ENCODE results near the gene RIT2.

RIT2 gene

DNA sequence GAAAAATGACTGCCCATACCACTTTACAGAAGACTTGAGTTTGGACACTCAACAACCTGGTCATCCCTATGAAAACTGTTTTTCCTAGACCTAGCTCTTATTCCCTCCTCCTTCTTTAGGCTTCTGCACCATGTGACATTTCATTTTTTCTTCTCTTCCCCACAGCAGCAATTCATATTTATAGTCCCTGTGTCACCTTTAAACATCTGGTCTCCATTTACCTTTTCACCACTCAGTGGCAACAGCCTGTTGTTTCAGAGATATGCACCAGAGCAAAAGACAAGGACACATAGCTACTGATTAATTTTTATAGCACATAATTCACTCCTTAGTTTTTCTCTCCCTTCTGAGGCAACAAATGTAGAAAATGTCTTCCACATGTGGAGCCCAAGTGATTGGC is 118.7 kb downstream of the RIT2 start:
- ChIA-PET CTCF (interaction anchor here (0.6 to 1.9 kb wide), 2 partner anchors 8 to 26 kb away, joined by 3 to 4 read pairs; no protein-coding TSS in a partner anchor), POLR2A (no interaction called here)
- TF ChIP-seq, protein P1, sequence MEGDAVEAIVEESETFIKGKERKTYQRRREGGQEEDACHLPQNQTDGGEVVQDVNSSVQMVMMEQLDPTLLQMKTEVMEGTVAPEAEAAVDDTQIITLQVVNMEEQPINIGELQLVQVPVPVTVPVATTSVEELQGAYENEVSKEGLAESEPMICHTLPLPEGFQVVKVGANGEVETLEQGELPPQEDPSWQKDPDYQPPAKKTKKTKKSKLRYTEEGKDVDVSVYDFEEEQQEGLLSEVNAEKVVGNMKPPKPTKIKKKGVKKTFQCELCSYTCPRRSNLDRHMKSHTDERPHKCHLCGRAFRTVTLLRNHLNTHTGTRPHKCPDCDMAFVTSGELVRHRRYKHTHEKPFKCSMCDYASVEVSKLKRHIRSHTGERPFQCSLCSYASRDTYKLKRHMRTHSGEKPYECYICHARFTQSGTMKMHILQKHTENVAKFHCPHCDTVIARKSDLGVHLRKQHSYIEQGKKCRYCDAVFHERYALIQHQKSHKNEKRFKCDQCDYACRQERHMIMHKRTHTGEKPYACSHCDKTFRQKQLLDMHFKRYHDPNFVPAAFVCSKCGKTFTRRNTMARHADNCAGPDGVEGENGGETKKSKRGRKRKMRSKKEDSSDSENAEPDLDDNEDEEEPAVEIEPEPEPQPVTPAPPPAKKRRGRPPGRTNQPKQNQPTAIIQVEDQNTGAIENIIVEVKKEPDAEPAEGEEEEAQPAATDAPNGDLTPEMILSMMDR (IDR thresholded peaks at IDR 0.05; ENCODE audit: control extremely low read depth, extremely low read depth, low read depth, missing control alignments), result no peak
- DNase-seq (ENCODE audit: extremely low spot score), result no peak

DNA sequence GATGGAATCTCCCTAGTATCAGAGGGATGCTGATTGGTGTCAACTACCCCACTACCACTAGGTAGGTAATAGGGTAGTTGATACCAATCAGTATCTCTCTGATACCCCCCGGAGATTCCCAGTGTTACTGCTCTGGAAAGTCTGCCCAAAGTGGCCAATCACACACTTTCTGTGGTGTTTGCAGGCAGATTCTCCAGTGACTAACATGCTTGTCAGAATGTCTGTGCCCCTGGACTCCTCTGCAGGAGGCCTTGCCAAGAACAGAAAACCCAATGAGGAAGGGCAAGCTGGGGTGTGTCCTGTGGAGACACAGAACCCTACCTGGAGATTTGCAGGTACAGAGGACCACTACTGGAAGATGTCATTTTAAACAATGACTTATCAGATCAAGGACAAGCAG is 135.1 kb downstream of the RIT2 start:
- CTCF ChIA-PET, result no interaction called here
- POLR2A ChIA-PET, result no interaction called here
- DNase-seq (ENCODE audit: extremely low spot score), result no peak
- TF ChIP-seq, protein P1 (IDR thresholded peaks at IDR 0.05; ENCODE audit: control extremely low read depth, extremely low read depth, low read depth, missing control alignments), result no peak

DNA sequence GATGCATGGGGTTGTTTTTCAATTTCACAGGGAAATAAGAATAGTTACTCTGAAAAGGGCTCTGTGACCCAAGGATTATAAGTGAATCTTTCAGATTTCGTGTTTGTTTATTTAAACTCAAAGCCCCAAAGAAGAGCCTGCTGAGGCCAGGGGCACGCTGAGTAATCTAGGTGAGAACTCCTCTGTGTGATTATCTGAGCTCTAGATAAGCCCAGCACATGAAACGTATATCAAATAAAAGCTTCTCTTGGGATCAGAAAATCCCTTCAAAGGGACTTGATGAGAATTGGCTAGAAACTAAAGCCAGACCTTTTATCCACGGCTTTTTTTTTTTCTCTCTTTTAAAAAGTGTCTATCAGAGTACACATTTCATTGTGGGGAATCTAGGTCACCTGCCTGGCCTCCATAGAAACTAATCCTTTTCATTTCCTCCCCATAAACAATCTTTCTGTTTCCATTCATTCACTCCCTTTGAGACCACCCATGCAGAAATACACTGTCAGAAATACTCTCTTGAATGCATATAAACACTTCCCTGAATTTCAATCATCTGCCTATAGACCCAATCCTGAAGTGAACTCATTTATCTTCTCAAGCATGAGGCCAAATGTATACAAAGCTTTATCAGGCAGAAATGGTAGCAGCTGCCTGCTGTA is 137.4 kb downstream of the RIT2 start:
- CTCF ChIA-PET, result no interaction called here

DNA sequence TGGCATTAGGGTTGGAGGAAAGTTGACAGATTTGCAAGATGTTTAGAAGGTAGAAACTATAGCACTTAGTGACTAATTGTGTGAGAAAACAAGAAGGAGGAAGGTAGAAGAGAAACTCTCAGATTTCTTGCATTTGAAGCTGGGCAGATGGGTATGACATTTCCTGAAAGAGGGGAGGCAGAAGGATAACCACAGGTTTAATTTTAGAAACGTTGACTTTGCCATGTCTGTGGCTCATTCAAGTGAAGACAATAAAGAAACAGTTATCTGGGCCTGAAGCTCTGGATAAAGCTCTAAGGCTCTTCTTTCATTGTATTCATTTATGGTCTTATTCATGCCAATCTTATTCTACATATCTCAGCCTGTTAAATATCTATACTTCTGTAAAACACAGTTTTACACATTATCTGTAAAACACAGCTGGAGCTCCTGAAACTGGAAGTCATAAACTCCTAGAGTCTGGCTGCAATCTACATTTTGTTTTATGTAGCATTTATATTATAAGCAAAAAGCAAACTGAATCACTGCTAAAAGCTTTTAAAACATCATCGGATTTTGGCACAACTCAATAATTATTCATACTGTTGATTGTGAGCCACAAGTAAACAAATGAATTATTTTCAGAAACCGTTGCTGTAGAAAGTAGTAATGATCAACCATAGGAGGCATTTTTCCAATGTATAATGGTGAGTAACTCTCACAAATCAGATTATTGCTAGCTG is 138.5 kb downstream of the RIT2 start:
- TF ChIP-seq, protein P1 (IDR thresholded peaks at IDR 0.05; ENCODE audit: control extremely low read depth, extremely low read depth, low read depth, missing control alignments), result no peak
- no peak for DNase-seq (ENCODE audit: extremely low spot score)
- ChIA-PET CTCF (interaction anchor here (1.1 kb wide), 1 partner anchor 11 kb away, joined by 3 read pairs; no protein-coding TSS in a partner anchor), POLR2A (no interaction called here)

More for the DNA sequence above, 137.4 kb downstream of the RIT2 start:
- POLR2A ChIA-PET, result no interaction called here
- no peak for DNase-seq (ENCODE audit: extremely low spot score)
- TF ChIP-seq, protein P1 (IDR thresholded peaks at IDR 0.05; ENCODE audit: control extremely low read depth, extremely low read depth, low read depth, missing control alignments), result no peak

DNA sequence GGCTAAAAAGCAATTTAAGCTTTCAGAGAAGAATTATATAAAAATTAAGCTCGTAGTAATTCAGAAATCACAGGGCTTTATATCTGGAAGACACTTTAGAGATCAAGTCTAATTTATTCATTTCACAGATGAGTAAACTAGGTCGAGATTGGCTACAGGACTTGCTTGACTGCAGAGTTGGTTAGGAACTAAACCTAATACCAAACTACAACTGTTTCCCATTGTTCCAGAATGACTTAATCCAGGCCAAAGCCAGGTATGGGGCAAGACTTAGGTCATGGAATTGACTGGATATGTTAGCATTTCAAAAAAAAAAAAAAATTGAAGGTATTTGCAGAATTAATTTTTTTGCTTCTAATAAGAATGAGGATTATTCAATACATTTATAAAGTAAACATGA is 146.1 kb downstream of the RIT2 start:
- no peak for DNase-seq (ENCODE audit: extremely low spot score)
- POLR2A ChIA-PET, result no interaction called here
- CTCF ChIA-PET, result no interaction called here
- TF ChIP-seq, protein P1 (IDR thresholded peaks at IDR 0.05; ENCODE audit: control extremely low read depth, extremely low read depth, low read depth, missing control alignments), result no peak

DNA sequence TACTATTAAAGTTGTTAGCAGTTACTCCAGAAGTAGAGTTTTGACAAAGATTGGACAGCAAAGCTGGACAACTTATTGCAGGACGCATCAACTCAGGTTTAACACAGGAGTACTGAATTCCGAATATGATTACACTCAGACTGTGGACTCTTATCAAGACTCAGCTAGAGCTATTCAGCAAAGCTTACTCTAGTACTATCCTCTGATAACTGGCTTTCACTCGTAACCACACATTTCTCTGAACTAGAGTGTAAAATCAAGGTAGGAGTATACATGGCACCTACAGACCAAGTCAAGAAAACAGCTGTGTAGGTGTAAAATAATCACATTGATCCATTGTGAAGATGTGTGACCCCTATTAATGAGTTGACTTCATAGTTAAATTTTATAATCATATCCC is 154.2 kb downstream of the RIT2 start:
- POLR2A ChIA-PET, result no interaction called here
- CTCF ChIA-PET, result interaction anchor here (1.6 kb wide), 1 partner anchor 10 kb away, joined by 5 read pairs; no protein-coding TSS in a partner anchor
- TF ChIP-seq, protein P1 (IDR thresholded peaks at IDR 0.05; ENCODE audit: control extremely low read depth, extremely low read depth, low read depth, missing control alignments), result no peak
- DNase-seq (ENCODE audit: extremely low spot score), result no peak

Measured in GM10248 (cell line).